K562 (cell line): Measurements from ENCODE around the gene TNFAIP8L1. TPM values are rescaled to one million over a fixed set of nuclear protein-coding genes. Genes with fewer than 3 reads are reported as not detected.

ENCODE experiments used
- ATAC-seq: fragments of 200-7000 bp; cut with Tn5 transposase; 3 replicates; pipeline ENCODE4 v1.9.1; 2020; ENCODE audit warnings: moderate library complexity
- BruUV-seq: library from RNA; stranded (reverse); fragments of 400-500 nt; replicated peaks from 2 replicates; lab custom pipeline; 2021; lab: Mats Ljungman, UMichigan
- CTCF ChIA-PET: fragments of 300-600 bp; formaldehyde crosslinking; extraction: SDS; loops from one replicate; lab custom pipeline; 2021; ENCODE audit warnings: low intra/inter-chr PET ratio; lab: Yijun Ruan, JAX
- POLR2A ChIA-PET: fragments of 300-600, 350-650 bp; sonication (Branson Sonifier 250); formaldehyde crosslinking; extraction: SDS; loops from one replicate; lab custom pipeline; 2021; ENCODE audit warnings: antibody characterized with exemption, inconsistent platforms; lab: Yijun Ruan, JAX
- DNase-seq, 4 experiments: peaks; one replicate each; pipeline versions ENCODE4 v3.0.0 to v3.0.0-alpha.2; 2011 to 2018; ENCODE audit warnings: low spot score in 3 of 4, mixed read lengths in 3 of 4; ENCODE audit errors: extremely low read depth in 1 of 4
- FAIRE-seq: peaks from 2 replicates; lab custom pipeline; 2011; peaks lifted over from hg19 to GRCh38; lab: Jason Lieb, UNC
- H2AFZ ChIP-seq: 2 replicates; pipeline ENCODE4 v1.6.0; 2011; ENCODE audit warnings: low read depth, low read length, control low read depth, inconsistent platforms
- H3K27ac ChIP-seq: fragments of 200-600 bp; 3 replicates; pipeline ENCODE4 v1.8.0; 2011; ENCODE audit warnings: low read depth, mild to moderate bottlenecking, control low read depth, inconsistent platforms, low read length, moderate library complexity, mixed read lengths; ENCODE audit errors: extremely low read depth
- H3K27me3 ChIP-seq, 2 experiments: fragments of 300-600 bp in 1 of 2; 2 replicates in 1 of 2; 3 replicates in 1 of 2; pipeline versions ENCODE4 v1.6.0 to v1.8.0; 2011; ENCODE audit warnings: inconsistent platforms in 2 of 2, low read length in 2 of 2, mild to moderate bottlenecking in 1 of 2, mixed read lengths in 1 of 2, moderate library complexity in 1 of 2; ENCODE audit not compliant: control insufficient read depth in 2 of 2, insufficient read depth in 2 of 2
- H3K36me3 ChIP-seq: fragments of 300-600 bp; 3 replicates; pipeline ENCODE4 v1.8.0; 2011; ENCODE audit warnings: mild to moderate bottlenecking, low read length, inconsistent platforms; ENCODE audit not compliant: control insufficient read depth, insufficient read depth
- H3K4me1 ChIP-seq, 2 experiments: fragments of 200-600 bp in 1 of 2; replicated peaks in 1 of 2; 2 replicates in 1 of 2; 3 replicates in 1 of 2; pipeline versions ENCODE4 v1.5.1 to v1.8.0; 2011; ENCODE audit warnings: inconsistent platforms in 2 of 2, low read length in 2 of 2, mild to moderate bottlenecking in 1 of 2, mixed read lengths in 1 of 2, moderate library complexity in 1 of 2; ENCODE audit not compliant: control insufficient read depth in 2 of 2, insufficient read depth in 2 of 2
- H3K4me2 ChIP-seq: 2 replicates; pipeline ENCODE4 v1.6.1; 2011; ENCODE audit warnings: low read length, control low read depth, inconsistent platforms, mixed read lengths; ENCODE audit not compliant: insufficient read depth
- H3K4me3 ChIP-seq: fragments of 200-600 bp; sonication (generic), shearing (Covaris generic); 2 replicates; pipeline ENCODE4 v1.5.1; 2016; ENCODE audit warnings: control low read depth, inconsistent platforms
- H3K79me2 ChIP-seq: fragments of 200-600 bp; 3 replicates; pipeline ENCODE4 v1.8.0; 2011; ENCODE audit warnings: low read length, inconsistent platforms; ENCODE audit not compliant: control insufficient read depth, insufficient read depth
- H3K9ac ChIP-seq, 2 experiments: 2 replicates each; pipeline versions ENCODE4 v1.6.0 to v1.6.1; 2011; ENCODE audit warnings: low read depth in 2 of 2, low read length in 2 of 2, control low read depth in 1 of 2, inconsistent platforms in 1 of 2, mild to moderate bottlenecking in 1 of 2, mixed read lengths in 1 of 2; ENCODE audit not compliant: insufficient read depth in 1 of 2
- H3K9me1 ChIP-seq: one replicate; pipeline ENCODE4 v1.6.0; 2011; ENCODE audit warnings: inconsistent platforms, mild to moderate bottlenecking, low read length, moderate library complexity; ENCODE audit not compliant: control insufficient read depth, insufficient read depth
- H3K9me3 ChIP-seq: replicated peaks from 2 replicates; pipeline ENCODE4 v1.5.1; 2011; ENCODE audit warnings: low read depth, low read length, inconsistent platforms; ENCODE audit not compliant: control insufficient read depth, insufficient read depth
- H4K20me1 ChIP-seq: replicated peaks from 2 replicates; pipeline ENCODE4 v1.6.1; 2011; ENCODE audit warnings: low read length, inconsistent platforms, mixed read lengths; ENCODE audit not compliant: control insufficient read depth, insufficient read depth
- AFF4 ChIP-seq: sonication (generic); formaldehyde crosslinking; IDR thresholded peaks from 2 replicates; pipeline ENCODE4 v1.8.0; 2023; ENCODE audit warnings: mild to moderate bottlenecking, missing genetic modification reagents
- ATF7 ChIP-seq: fragments of 450-650 bp; IDR thresholded peaks from 2 replicates; pipeline ENCODE4 v1.7.1; 2014; ENCODE audit warnings: mild to moderate bottlenecking, moderate library complexity
- BRD9 ChIP-seq: fragments of 450-650 bp; IDR thresholded peaks from 2 replicates; pipeline ENCODE4 v1.6.1; 2018; ENCODE audit warnings: low read depth; ENCODE audit not compliant: partially characterized antibody
- CLOCK ChIP-seq: fragments of 250-450 bp; sonication (Bioruptor Pico); IDR thresholded peaks from 2 replicates; pipeline ENCODE4 v1.4.0; 2020; ENCODE audit warnings: mild to moderate bottlenecking, moderate library complexity, borderline replicate concordance
- E2F5 ChIP-seq: sonication (generic); formaldehyde crosslinking; IDR thresholded peaks from 2 replicates; pipeline ENCODE4 v1.8.0; 2022; ENCODE audit warnings: mild to moderate bottlenecking, missing genetic modification reagents
- FOSL1 ChIP-seq: fragments of 200-800 bp; sonication (Bioruptor generic); conservative IDR thresholded peaks from 2 replicates; pipeline ENCODE4 v1.6.1; 2016; ENCODE audit warnings: missing genetic modification characterization, missing compliant biosample characterization
- FOXJ3 ChIP-seq: sonication (generic); formaldehyde crosslinking; IDR thresholded peaks from 2 replicates; pipeline ENCODE4 v1.4.0; 2020; ENCODE audit warnings: mild to moderate bottlenecking, missing genetic modification reagents
- HNRNPLL ChIP-seq: fragments of 200-400 bp; formaldehyde crosslinking; IDR thresholded peaks from 2 replicates; pipeline ENCODE4 v1.6.1; 2017; ENCODE audit warnings: low read length, low read depth, mild to moderate bottlenecking; ENCODE audit not compliant: poor library complexity, severe bottlenecking
- MAZ ChIP-seq, 2 experiments: fragments of 450-650 bp in 1 of 2; sonication (generic) in 1 of 2; formaldehyde crosslinking; IDR thresholded peaks in 1 of 2; conservative IDR thresholded peaks in 1 of 2; 2 replicates each; pipeline versions ENCODE4 v1.4.0 to v1.5.0; 2020; ENCODE audit warnings: mild to moderate bottlenecking in 1 of 2, missing genetic modification reagents in 1 of 2
- NELFE ChIP-seq: IDR thresholded peaks from 2 replicates; pipeline ENCODE4 v1.6.1; 2011; ENCODE audit warnings: mild to moderate bottlenecking; ENCODE audit not compliant: insufficient read depth, insufficient read length
- POLR2B ChIP-seq: fragments of 450-650 bp; IDR thresholded peaks from 2 replicates; pipeline ENCODE4 v1.6.1; 2018; ENCODE audit warnings: low read depth; ENCODE audit not compliant: partially characterized antibody
- RBM39 ChIP-seq: fragments of 200-400 bp; formaldehyde crosslinking; optimal IDR thresholded peaks from 2 replicates; pipeline ENCODE3; 2018; ENCODE audit warnings: low read depth, low read length
- SNIP1 ChIP-seq: fragments of 450-650 bp; IDR thresholded peaks from 2 replicates; pipeline ENCODE4 v1.7.1; 2017; ENCODE audit warnings: low read depth, mild to moderate bottlenecking
- ZNF197 ChIP-seq: fragments of 200-800 bp; sonication (Bioruptor generic); IDR thresholded peaks from 2 replicates; pipeline ENCODE4 v1.6.1; 2016; ENCODE audit warnings: low read depth, missing genetic modification characterization, missing compliant biosample characterization
- WGBS: fragments of 100-300 bp; shearing (Covaris generic); methylation state at CpG from one replicate; pipeline ENCODE4 v1.1.6; 2016; ENCODE audit warnings: low coverage, mixed read lengths; ENCODE audit not compliant: insufficient coverage; ENCODE audit errors: missing lambda C conversion rate; 5-methylcytosine and 5-hydroxymethylcytosine counted together
- in situ Hi-C: fragments of 300-500 bp; cut with MboI; formaldehyde crosslinking; loops from 4 replicates; pipeline ENCODE4 v1.15.0; 2018; ENCODE audit warnings: inconsistent platforms, mixed read lengths
- intact Hi-C: fragments of 100-400 bp; cut with micrococcal nuclease; formaldehyde crosslinking; loops from 2 replicates; pipeline ENCODE4 v1.14.2; 2022
- polyA plus RNA-seq, 8 experiments: library from polyadenylated mRNA; depleted of rRNA in 4 of 8; stranded (reverse) in 5 of 8; unstranded in 3 of 8; fragments of >200 nt; fragmentation: Nextera tagmentation in 2 of 8; fragmentation: Illumina TruSeq in 1 of 8; extraction: Ambion mirVana in 2 of 8; extraction: Trizol in 1 of 8; gene quantifications; 2 replicates each; pipeline versions ENCODE4 v1.2.1 to v1.2.3, GENCODE V29; 2011 to 2014; ENCODE audit warnings: inconsistent platforms in 1 of 8, missing spikeins in 1 of 8
- total RNA-seq, 7 experiments: library from RNA; depleted of rRNA in 6 of 7; stranded (reverse); fragments of >200 nt in 6 of 7; fragmentation: Illumina TruSeq in 2 of 7; extraction: Trizol in 2 of 7; gene quantifications; 2 replicates each; pipeline versions ENCODE4 v1.2.1 to v1.2.3, GENCODE V29; 2011 to 2021; ENCODE audit warnings: low replicate concordance in 1 of 7

TNFAIP8L1 gene
- total and polyA plus RNA-seq, 9 of the 15 experiments (the other 6 are each of a cell fraction or from before 2014, with no cell fraction given): 0.69 to 9.3 (median 4.9) TPM

- H2AFZ ChIP-seq: peak overlapping the region; percentile 99
- no peaks in the 10 kb centered on the region for H3K9me1 ChIP-seq
- H3K27me3 ChIP-seq: no peaks in the 10 kb centered on the region
- H3K4me1 ChIP-seq: peaks cover 36 to 61% of the 10 kb centered on the region in 2 experiments
- intact Hi-C loops: loop anchor here (1.0 to 5.0 kb wide), 4 partner anchors 37 to 234 kb away; partner anchors contain the start of genes CHAF1A, SEMA6B and SH3GL1
- peak overlapping the region; percentile 39 for H3K4me3 ChIP-seq
- H3K9me3 ChIP-seq: no peaks in the 10 kb centered on the region
- FAIRE-seq (no peak), DNase-seq (peak; percentile 82 to 85 (median 84)), ATAC-seq (peak; percentile 68)
- no peaks in the 10 kb centered on the region for H4K20me1 ChIP-seq
- H3K27ac ChIP-seq: peak overlapping the region; percentile 68; the same call in 2 of the 3 replicates
- peak overlapping the region; percentile 78 for H3K4me2 ChIP-seq
- POLR2A ChIA-PET: interaction anchor here (0.6 to 1.3 kb wide), 7 partner anchors 12 to 710 kb away, joined by 3 to 4 read pairs (median 3); no protein-coding TSS in a partner anchor
- in situ Hi-C loops: loop anchor here (5.0 kb wide), 1 partner anchor 59 kb away; no protein-coding TSS in a partner anchor
- H3K36me3 ChIP-seq: no peaks in the 10 kb centered on the region
- H3K9ac ChIP-seq: peak overlapping the region; percentile 73 to 93
- CTCF ChIA-PET: interaction anchor here (0.6 to 3.8 kb wide), 8 partner anchors 45 to 936 kb away, joined by 3 to 29 read pairs (median 4); no protein-coding TSS in a partner anchor
- WGBS: 1% methylated on average over 31 of the region's 43 CpGs
- H3K79me2 ChIP-seq: peaks cover 16% of the 10 kb centered on the region
- BruUV-seq: no TSS peak
- no peak; the same call in 1 of the 2 replicates for TF ChIP-seq FOSL1 (tag)
- TF ChIP-seq RBM39: no peak
- no peak for TF ChIP-seq FOXJ3 (CRISPR knock-in tag)
- TF ChIP-seq POLR2B: no peak
- no peak for TF ChIP-seq ZNF197 (CRISPR knock-in tag)
- TF ChIP-seq MAZ (CRISPR knock-in tag; conservative IDR thresholded peaks at IDR 0.05 in 1 of 2, IDR thresholded peaks at IDR 0.05 in 1 of 2): peak; percentile 46 to 68; a peak in 3 of 4 replicates
- TF ChIP-seq AFF4 (CRISPR knock-in tag): no peak
- no peak for TF ChIP-seq E2F5 (CRISPR knock-in tag)
- no peak for TF ChIP-seq SNIP1
- TF ChIP-seq NELFE: no peak
- TF ChIP-seq ATF7: no peak
- peak; percentile 29 for TF ChIP-seq HNRNPLL
- TF ChIP-seq BRD9: peak; percentile 55
- TF ChIP-seq CLOCK (CRISPR knock-in tag): no peak
Observed at GRCh38 chr19:4636151-4636717, 3.1 kb upstream of the TNFAIP8L1 start.
